Measurements from ENCODE around the gene TTI1. TPM values are rescaled to one million over a fixed set of nuclear protein-coding genes. Genes with fewer than 3 reads are reported as not detected.

Gene TTI1
- total and polyA plus RNA-seq, 2 donors (not counting 1 experiment from before 2014, with no cell fraction given), result 13.9 to 33.9 TPM

GRCh38 chr20:37937686-37938085, 95.6 kb downstream of the TTI1 start:
- H3K4me3 ChIP-seq (ENCODE audit: control extremely low read depth in 1 of 5, extremely low read depth in 1 of 5, insufficient read depth in 1 of 5, low read depth in 2 of 5, low read length in 4 of 5), result no peak overlapping the region
- Mint-ChIP-seq H3K27ac (no peak overlapping the region), H3K9me3 (ENCODE audit: insufficient read depth) (peaks cover 2% of the 10 kb centered on the region), H3K27me3 (peaks cover 14% of the 10 kb centered on the region), H3K4me1 (no peaks in the 10 kb centered on the region), H3K4me3 (no peak overlapping the region)
- WGBS (ENCODE audit: insufficient coverage), result 88% methylated on average over 3 of the region's 4 CpGs
- no peaks in the 10 kb centered on the region for H3K4me1 ChIP-seq (ENCODE audit: control insufficient read depth in 2 of 2, insufficient read depth in 2 of 2, low read length in 2 of 2)
- no peak overlapping the region for H2AFZ ChIP-seq (ENCODE audit: insufficient read depth, low read depth, low read length, poor library complexity, severe bottlenecking)
- no peaks in the 10 kb centered on the region for H3K36me3 ChIP-seq (replicated peaks in 1 of 2; ENCODE audit: control extremely low read depth in 1 of 2, control insufficient read depth in 1 of 2, extremely low read depth in 1 of 2, insufficient read depth in 2 of 2, low read length in 1 of 2)
- ChIA-PET POLR2A (no interaction called here), CTCF (no interaction called here)
- H3K27me3 ChIP-seq (replicated peaks in 1 of 4; ENCODE audit: control extremely low read depth in 1 of 4, control insufficient read depth in 3 of 4, insufficient read depth in 4 of 4, low read length in 3 of 4), result peaks cover 0 to 2% (median 0%) of the 10 kb centered on the region in 4 experiments
- no peak overlapping the region for H3K27ac ChIP-seq (ENCODE audit: low read length in 2 of 2)
- DNase-seq (no peak), ATAC-seq (ENCODE audit: low read depth) (no peak)
- no peak overlapping the region for H3K9ac ChIP-seq (ENCODE audit: low read length)
- H4K20me1 ChIP-seq (ENCODE audit: control insufficient read depth, insufficient read depth, low read length, poor library complexity, severe bottlenecking), result no peaks in the 10 kb centered on the region
- H3K4me2 ChIP-seq (replicated peaks; ENCODE audit: low read depth, low read length, poor library complexity, severe bottlenecking), result no peak overlapping the region
- no peak for TF ChIP-seq EZH2 (IDR thresholded peaks at IDR 0.05; ENCODE audit: borderline replicate concordance, insufficient read depth, low read depth, low read length, poor library complexity, severe bottlenecking)
- TF ChIP-seq, protein P1, sequence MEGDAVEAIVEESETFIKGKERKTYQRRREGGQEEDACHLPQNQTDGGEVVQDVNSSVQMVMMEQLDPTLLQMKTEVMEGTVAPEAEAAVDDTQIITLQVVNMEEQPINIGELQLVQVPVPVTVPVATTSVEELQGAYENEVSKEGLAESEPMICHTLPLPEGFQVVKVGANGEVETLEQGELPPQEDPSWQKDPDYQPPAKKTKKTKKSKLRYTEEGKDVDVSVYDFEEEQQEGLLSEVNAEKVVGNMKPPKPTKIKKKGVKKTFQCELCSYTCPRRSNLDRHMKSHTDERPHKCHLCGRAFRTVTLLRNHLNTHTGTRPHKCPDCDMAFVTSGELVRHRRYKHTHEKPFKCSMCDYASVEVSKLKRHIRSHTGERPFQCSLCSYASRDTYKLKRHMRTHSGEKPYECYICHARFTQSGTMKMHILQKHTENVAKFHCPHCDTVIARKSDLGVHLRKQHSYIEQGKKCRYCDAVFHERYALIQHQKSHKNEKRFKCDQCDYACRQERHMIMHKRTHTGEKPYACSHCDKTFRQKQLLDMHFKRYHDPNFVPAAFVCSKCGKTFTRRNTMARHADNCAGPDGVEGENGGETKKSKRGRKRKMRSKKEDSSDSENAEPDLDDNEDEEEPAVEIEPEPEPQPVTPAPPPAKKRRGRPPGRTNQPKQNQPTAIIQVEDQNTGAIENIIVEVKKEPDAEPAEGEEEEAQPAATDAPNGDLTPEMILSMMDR (IDR thresholded peaks at IDR 0.05), result no peak
- H3K9me3 ChIP-seq (ENCODE audit: control extremely low read depth in 1 of 3, control insufficient read depth in 2 of 3, insufficient read depth in 1 of 3, low read length in 2 of 3), result peaks cover 0 to 9% (median 0%) of the 10 kb centered on the region in 3 donors
- intact Hi-C loops (cut with micrococcal nuclease), result no loop called here
- no peaks in the 10 kb centered on the region for H3K79me2 ChIP-seq (ENCODE audit: control insufficient read depth, insufficient read depth, low read length)

DNA sequence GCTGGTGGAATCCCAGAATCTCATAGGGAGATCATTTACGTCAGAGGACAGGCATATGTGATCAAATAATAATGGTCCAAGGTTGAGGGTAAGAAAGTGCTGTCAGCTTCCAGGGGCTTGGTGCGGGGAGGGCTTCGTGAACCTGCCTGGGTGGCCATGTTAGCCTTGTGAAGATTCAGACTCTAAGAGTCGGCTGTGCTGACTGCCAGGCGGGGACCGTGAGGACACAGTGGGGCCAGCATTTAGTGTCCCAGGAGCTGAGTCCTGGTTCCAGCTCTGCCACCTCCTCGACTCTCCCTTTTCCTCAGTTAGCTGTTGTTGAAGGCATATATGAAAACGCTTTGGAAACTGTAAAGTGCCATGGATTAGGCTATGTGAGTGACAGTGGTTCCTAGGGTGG, 96.8 kb downstream of the TTI1 start:
- WGBS (ENCODE audit: insufficient coverage), result 96% methylated on average over 7 of the region's 8 CpGs
- Histone ChIP-seq H3K36me3 (replicated peaks in 1 of 2; ENCODE audit: control extremely low read depth in 1 of 2, control insufficient read depth in 1 of 2, extremely low read depth in 1 of 2, insufficient read depth in 2 of 2, low read length in 1 of 2) (no peaks in the 10 kb centered on the region), H3K27ac (ENCODE audit: low read length in 2 of 2) (no peak overlapping the region), H3K79me2 (ENCODE audit: control insufficient read depth, insufficient read depth, low read length) (no peaks in the 10 kb centered on the region), H3K4me3 (ENCODE audit: control extremely low read depth in 1 of 5, extremely low read depth in 1 of 5, insufficient read depth in 1 of 5, low read depth in 2 of 5, low read length in 4 of 5) (no peak overlapping the region), H3K9me3 (ENCODE audit: control extremely low read depth in 1 of 3, control insufficient read depth in 2 of 3, insufficient read depth in 1 of 3, low read length in 2 of 3) (peaks cover 0 to 4% (median 0%) of the 10 kb centered on the region in 3 donors), H2AFZ (ENCODE audit: insufficient read depth, low read depth, low read length, poor library complexity, severe bottlenecking) (no peak overlapping the region), H4K20me1 (ENCODE audit: control insufficient read depth, insufficient read depth, low read length, poor library complexity, severe bottlenecking) (no peaks in the 10 kb centered on the region), H3K27me3 (replicated peaks in 1 of 4; ENCODE audit: control extremely low read depth in 1 of 4, control insufficient read depth in 3 of 4, insufficient read depth in 4 of 4, low read length in 3 of 4) (peaks cover 0 to 2% (median 0%) of the 10 kb centered on the region in 4 experiments), H3K4me2 (replicated peaks; ENCODE audit: low read depth, low read length, poor library complexity, severe bottlenecking) (no peak overlapping the region), H3K4me1 (ENCODE audit: control insufficient read depth in 2 of 2, insufficient read depth in 2 of 2, low read length in 2 of 2) (no peaks in the 10 kb centered on the region), H3K9ac (ENCODE audit: low read length) (no peak overlapping the region)
- Mint-ChIP-seq H3K27me3 (peaks cover 16% of the 10 kb centered on the region), H3K4me1 (no peaks in the 10 kb centered on the region), H3K9me3 (ENCODE audit: insufficient read depth) (no peaks in the 10 kb centered on the region), H3K4me3 (no peak overlapping the region), H3K27ac (no peak overlapping the region)
- CTCF ChIA-PET, result no interaction called here
- TF ChIP-seq EZH2 (IDR thresholded peaks at IDR 0.05; ENCODE audit: borderline replicate concordance, insufficient read depth, low read depth, low read length, poor library complexity, severe bottlenecking), result no peak
- TF ChIP-seq, protein P1 (IDR thresholded peaks at IDR 0.05), result no peak
- no peak for DNase-seq
- intact Hi-C loops (cut with micrococcal nuclease), result no loop called here
- ATAC-seq (ENCODE audit: low read depth), result no peak
- POLR2A ChIA-PET, result no interaction called here

All from B cell (primary cell).